ENCODE results near the gene CAVIN4.

DNA sequence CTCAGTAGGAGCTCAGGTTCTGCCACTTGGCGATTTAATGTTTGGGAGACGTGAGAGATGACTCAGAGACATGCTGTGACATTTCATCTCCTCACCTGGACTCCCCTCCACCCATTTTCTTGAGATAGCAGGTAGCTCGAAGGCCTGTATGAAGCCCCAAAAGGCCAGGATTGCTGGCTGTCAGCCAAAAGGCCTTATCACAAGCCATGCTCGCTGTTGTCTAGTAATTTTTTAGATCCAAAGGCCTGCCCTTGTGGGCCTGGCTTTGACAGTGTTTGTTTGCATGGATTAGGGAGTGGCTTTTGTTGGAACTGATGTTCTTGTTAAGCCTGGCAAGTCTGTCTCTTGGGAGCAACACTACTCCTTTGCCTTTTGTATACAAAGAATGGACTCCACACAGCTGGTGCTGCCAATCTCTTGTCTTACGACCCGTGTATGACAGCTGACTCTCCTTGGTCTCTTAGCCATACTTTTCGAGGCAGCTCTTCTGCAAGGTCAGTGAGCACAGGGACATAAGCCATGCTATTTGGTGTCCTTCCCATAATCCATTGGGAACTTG, 22.7 kb downstream of the CAVIN4 start:
- TF ChIP-seq SUZ12 (IDR thresholded peaks at IDR 0.05; ENCODE audit: extremely low read depth, insufficient read depth, insufficient read length) (no peak), ZNF274 (IDR thresholded peaks at IDR 0.05; ENCODE audit: low read depth, low read length) (no peak), YY1 (IDR thresholded peaks at IDR 0.05; ENCODE audit: insufficient read depth, insufficient read length) (no peak)

All from NT2/D1 (cell line).